GM12878 (cell line): ENCODE results near the gene GALK1. TPM values are rescaled to one million over a fixed set of nuclear protein-coding genes. Genes with fewer than 3 reads are reported as not detected.

Experiments used
- ATF3 ChIP-seq: IDR thresholded peaks from 2 replicates; pipeline ENCODE4 v1.6.1; 2011; ENCODE audit warnings: low read depth, mild to moderate bottlenecking, low read length, moderate library complexity, borderline replicate concordance; ENCODE audit errors: extremely low read depth
- BHLHE40 ChIP-seq, 2 experiments: fragments of 450-650 bp in 1 of 2; IDR thresholded peaks; 2 replicates each; pipeline ENCODE4 v1.6.1; 2011 to 2017; ENCODE audit warnings: low read depth in 2 of 2, borderline replicate concordance in 1 of 2, improper control_type of control experiment in 1 of 2, low read length in 1 of 2, mild to moderate bottlenecking in 1 of 2
- BMI1 ChIP-seq: fragments of 450-650 bp; IDR thresholded peaks from 2 replicates; pipeline ENCODE4 v1.6.1; 2016; ENCODE audit warnings: mild to moderate bottlenecking, moderate library complexity, borderline replicate concordance
- CEBPB ChIP-seq, 2 experiments: fragments of 150-350 bp in 1 of 2; IDR thresholded peaks; 2 replicates each; pipeline ENCODE4 v1.6.1; 2012 to 2014; ENCODE audit warnings: low read depth in 2 of 2, low read length in 2 of 2, borderline replicate concordance in 1 of 2, inconsistent platforms in 1 of 2
- CREB1 ChIP-seq: IDR thresholded peaks from 2 replicates; pipeline ENCODE4 v1.6.1; 2012; ENCODE audit warnings: low read depth, mild to moderate bottlenecking, inconsistent platforms
- EGR1 ChIP-seq, 2 experiments: IDR thresholded peaks; 1 replicate in 1 of 2; 2 replicates in 1 of 2; pipeline ENCODE4 v1.6.1; 2011 to 2012; ENCODE audit warnings: low read depth in 2 of 2, low read length in 2 of 2, borderline replicate concordance in 1 of 2, mild to moderate bottlenecking in 1 of 2, moderate library complexity in 1 of 2
- ELK1 ChIP-seq: IDR thresholded peaks from 2 replicates; pipeline ENCODE4 v1.6.1; 2012; ENCODE audit warnings: low read depth, low read length, improper control_type of control experiment
- ESRRA ChIP-seq: IDR thresholded peaks from 2 replicates; pipeline ENCODE4 v1.6.1; 2012; ENCODE audit warnings: mild to moderate bottlenecking, low read length, improper control_type of control experiment
- JUND ChIP-seq: IDR thresholded peaks from 2 replicates; pipeline ENCODE4 v1.6.1; 2012; ENCODE audit warnings: low read depth, mild to moderate bottlenecking, low read length, improper control_type of control experiment, moderate library complexity
- MYC ChIP-seq: IDR thresholded peaks from 2 replicates; pipeline ENCODE4 v1.6.1; 2011; ENCODE audit warnings: mild to moderate bottlenecking, low read length, moderate library complexity, inconsistent platforms; ENCODE audit not compliant: insufficient read depth, insufficient replicate concordance, insufficient read length, severe bottlenecking
- NBN ChIP-seq: fragments of 450-650 bp; IDR thresholded peaks from 2 replicates; pipeline ENCODE4 v1.6.1; 2016
- NFXL1 ChIP-seq: fragments of 450-650 bp; IDR thresholded peaks from 2 replicates; pipeline ENCODE4 v1.6.1; 2017; ENCODE audit warnings: antibody characterized with exemption, mild to moderate bottlenecking, borderline replicate concordance
- NR2C1 ChIP-seq: fragments of 450-650 bp; IDR thresholded peaks from 2 replicates; pipeline ENCODE4 v1.6.1; 2017; ENCODE audit warnings: antibody characterized with exemption, mild to moderate bottlenecking, moderate library complexity
- POLR2AphosphoS2 ChIP-seq: IDR thresholded peaks from 2 replicates; pipeline ENCODE4 v1.6.1; 2011; ENCODE audit warnings: low read depth, mild to moderate bottlenecking, low read length, improper control_type of control experiment, moderate library complexity
- RB1 ChIP-seq: fragments of 450-650 bp; formaldehyde crosslinking; IDR thresholded peaks from 2 replicates; pipeline ENCODE4 v1.6.1; 2017; ENCODE audit warnings: mild to moderate bottlenecking, borderline replicate concordance
- RUNX3 ChIP-seq: IDR thresholded peaks from 2 replicates; pipeline ENCODE4 v1.6.1; 2012; ENCODE audit warnings: low read length, inconsistent platforms
- SIN3A ChIP-seq: IDR thresholded peaks from 2 replicates; pipeline ENCODE4 v1.6.1; 2012; ENCODE audit warnings: low read depth, low read length, improper control_type of control experiment
- SMAD5 ChIP-seq: IDR thresholded peaks from 2 replicates; pipeline ENCODE4 v1.6.1; 2016; ENCODE audit warnings: antibody characterized with exemption, low read depth
- SREBF1 ChIP-seq: IDR thresholded peaks from 2 replicates; pipeline ENCODE4 v1.6.1; 2012; ENCODE audit warnings: mild to moderate bottlenecking, low read length
- USF1 ChIP-seq: IDR thresholded peaks from 2 replicates; pipeline ENCODE4 v1.6.1; 2011; ENCODE audit warnings: borderline replicate concordance, low read depth, mild to moderate bottlenecking, moderate library complexity, mixed read lengths, low read length; ENCODE audit not compliant: insufficient read depth; ENCODE audit errors: extremely low read length
- USF2 ChIP-seq: IDR thresholded peaks from 2 replicates; pipeline ENCODE4 v1.6.1; 2011; ENCODE audit warnings: low read depth, low read length, improper control_type of control experiment, borderline replicate concordance
- YBX1 ChIP-seq: fragments of 450-650 bp; IDR thresholded peaks from 2 replicates; pipeline ENCODE4 v1.6.1; 2016; ENCODE audit warnings: antibody characterized with exemption
- ZBTB4 ChIP-seq: fragments of 450-650 bp; formaldehyde crosslinking; IDR thresholded peaks from 2 replicates; pipeline ENCODE4 v1.4.0; 2022; ENCODE audit warnings: mild to moderate bottlenecking, moderate library complexity
- ZNF217 ChIP-seq: fragments of 450-650 bp; IDR thresholded peaks from 2 replicates; pipeline ENCODE4 v1.6.1; 2017; ENCODE audit warnings: antibody characterized with exemption, mild to moderate bottlenecking
- polyA plus RNA-seq, 11 experiments: library from polyadenylated mRNA; depleted of rRNA in 4 of 11; unstranded in 6 of 11; stranded (reverse) in 5 of 11; fragments of >200 nt; fragmentation: Nextera tagmentation in 4 of 11; fragmentation: Illumina TruSeq in 1 of 11; extraction: Ambion mirVana in 4 of 11; extraction: Trizol in 1 of 11; gene quantifications; 1 replicate in 1 of 11; 2 replicates in 10 of 11; pipeline versions ENCODE4 v1.2.1 to v1.2.3, GENCODE V29; 2011 to 2016; ENCODE audit warnings: inconsistent platforms in 2 of 11, missing spikeins in 2 of 11, low read depth in 1 of 11
- total RNA-seq, 4 experiments: library from RNA; depleted of rRNA in 3 of 4; stranded (reverse); fragments of >200 nt in 3 of 4; fragmentation: Illumina TruSeq in 1 of 4; extraction: Trizol in 1 of 4; gene quantifications; 2 replicates each; pipeline versions ENCODE4 v1.2.1 to v1.2.3, GENCODE V29; 2013 to 2021

Gene GALK1
- total and polyA plus RNA-seq, 10 of the 15 experiments (the other 5 are each of a cell fraction or from before 2014, with no cell fraction given), result 0.21 to 43.8 (median 21.4) TPM

GRCh38 chr17:75779250-75779986 is 14.4 kb upstream of the GALK1 start (continued):
- TF ChIP-seq ELK1 (peak; percentile 42), ESRRA (peak; percentile 72), USF2 (no peak), NR2C1 (no peak), SIN3A (peak; percentile 95), RUNX3 (peak; percentile 90), USF1 (no peak), BHLHE40 (IDR thresholded peaks at IDR 0.05; ENCODE audit: borderline replicate concordance in 1 of 2, low read depth in 2 of 2, low read length in 1 of 2) (peak; percentile 43 to 61; a peak in 3 of 4 replicates), YBX1 (no peak), POLR2AphosphoS2 (peak; percentile 100), ATF3 (no peak), MYC (peak; percentile 25), SMAD5 (peak; percentile 99), ZNF217 (0 out of 2 replicates have a peak, but pooled peaks have one; percentile 19), EGR1 (IDR thresholded peaks at IDR 0.05; ENCODE audit: borderline replicate concordance in 1 of 2, low read depth in 2 of 2, low read length in 2 of 2) (peak; percentile 86 to 96), NBN (peak; percentile 94), ZBTB4 (CRISPR knock-in tag) (no peak), CREB1 (peak; percentile 96), CEBPB (IDR thresholded peaks at IDR 0.05; ENCODE audit: borderline replicate concordance in 1 of 2, low read depth in 2 of 2, low read length in 2 of 2) (no peak), JUND (no peak), NFXL1 (no peak; the same call in 1 of the 2 replicates), BMI1 (no peak), RB1 (peak; percentile 96), SREBF1 (no peak)
